ENCODE measurements around the gene NEURL1B.
"Not testable (repeated sequence)": the region's sequence is repeated elsewhere in the genome, so short reads cannot be mapped to it uniquely, and the experiment has no call there.

The NEURL1B gene

DNA sequence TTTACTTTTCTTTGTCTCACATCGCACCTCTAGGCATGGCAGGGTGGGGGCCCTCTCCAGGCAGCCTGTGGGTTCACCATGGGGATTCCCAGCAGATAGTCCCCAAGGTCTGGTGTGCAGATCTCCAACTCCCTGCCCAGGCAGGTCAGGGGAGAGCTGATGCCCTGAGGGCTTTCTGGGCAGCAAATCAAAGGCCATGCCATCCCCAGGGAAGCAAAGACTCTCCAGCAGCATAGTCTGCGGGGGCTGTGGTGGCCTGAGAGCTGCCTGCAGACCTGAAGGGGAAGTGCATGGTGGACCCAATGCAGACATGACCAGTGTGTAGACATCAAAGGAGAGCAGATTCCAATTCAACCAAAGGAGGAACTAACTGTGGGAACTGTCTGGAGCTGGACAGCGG, 7.7 kb downstream of the NEURL1B start:
- peak; percentile 51 for DNase-seq (ENCODE audit: low read depth)
- TF ChIP-seq MYC (IDR thresholded peaks at IDR 0.05; ENCODE audit: low read depth, low read length) (no peak), POLR2A (IDR thresholded peaks at IDR 0.05; ENCODE audit: extremely low read depth, insufficient read length) (no peak), CTCF (IDR thresholded peaks at IDR 0.05; ENCODE audit: low read depth, low read length) (no peak)
- TF ChIP-seq, protein P1, sequence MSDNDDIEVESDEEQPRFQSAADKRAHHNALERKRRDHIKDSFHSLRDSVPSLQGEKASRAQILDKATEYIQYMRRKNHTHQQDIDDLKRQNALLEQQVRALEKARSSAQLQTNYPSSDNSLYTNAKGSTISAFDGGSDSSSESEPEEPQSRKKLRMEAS (IDR thresholded peaks at IDR 0.05; ENCODE audit: low read depth, low read length) = no peak
- H3K4me3 ChIP-seq (ENCODE audit: low read depth, low read length) = no peak overlapping the region

- not testable (repeated sequence) for H3K4me3 ChIP-seq (ENCODE audit: low read depth, low read length); DNase-seq (ENCODE audit: low read depth)
Observed at GRCh38 chr5:172656496-172656895, 15.4 kb downstream of the NEURL1B start.

- H3K4me3 ChIP-seq (ENCODE audit: low read depth, low read length); DNase-seq (ENCODE audit: low read depth): not testable (repeated sequence)
Observed at GRCh38 chr5:172657524-172658233, 16.6 kb downstream of the NEURL1B start.

DNA sequence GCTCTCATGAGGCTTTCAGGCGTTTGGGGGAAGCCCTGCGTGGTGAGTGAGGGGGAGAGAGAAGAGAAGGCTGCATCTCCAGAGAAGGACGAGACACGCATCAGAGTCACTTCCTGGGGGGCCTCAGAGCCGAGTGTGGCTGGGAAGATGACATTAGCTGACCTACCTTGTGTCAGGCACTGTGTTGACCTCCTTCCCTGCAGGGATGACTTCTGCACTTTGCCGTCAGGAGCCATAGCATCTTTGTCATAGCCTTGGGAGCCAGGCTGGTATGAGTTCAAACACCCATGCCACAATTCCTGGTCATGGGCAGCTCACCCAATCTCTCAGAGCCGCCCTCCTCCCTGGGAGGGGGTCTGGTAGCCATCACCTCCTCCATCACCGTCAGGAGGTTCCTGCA, 17.3 kb downstream of the NEURL1B start:
- TF ChIP-seq MYC (IDR thresholded peaks at IDR 0.05; ENCODE audit: low read depth, low read length) = no peak
- no peak for TF ChIP-seq CTCF (IDR thresholded peaks at IDR 0.05; ENCODE audit: low read depth, low read length)
- TF ChIP-seq POLR2A (IDR thresholded peaks at IDR 0.05; ENCODE audit: extremely low read depth, insufficient read length) = no peak
- TF ChIP-seq, protein P1 (IDR thresholded peaks at IDR 0.05; ENCODE audit: low read depth, low read length) = no peak
- H3K4me3 ChIP-seq (ENCODE audit: low read depth, low read length) = no peak overlapping the region

DNA sequence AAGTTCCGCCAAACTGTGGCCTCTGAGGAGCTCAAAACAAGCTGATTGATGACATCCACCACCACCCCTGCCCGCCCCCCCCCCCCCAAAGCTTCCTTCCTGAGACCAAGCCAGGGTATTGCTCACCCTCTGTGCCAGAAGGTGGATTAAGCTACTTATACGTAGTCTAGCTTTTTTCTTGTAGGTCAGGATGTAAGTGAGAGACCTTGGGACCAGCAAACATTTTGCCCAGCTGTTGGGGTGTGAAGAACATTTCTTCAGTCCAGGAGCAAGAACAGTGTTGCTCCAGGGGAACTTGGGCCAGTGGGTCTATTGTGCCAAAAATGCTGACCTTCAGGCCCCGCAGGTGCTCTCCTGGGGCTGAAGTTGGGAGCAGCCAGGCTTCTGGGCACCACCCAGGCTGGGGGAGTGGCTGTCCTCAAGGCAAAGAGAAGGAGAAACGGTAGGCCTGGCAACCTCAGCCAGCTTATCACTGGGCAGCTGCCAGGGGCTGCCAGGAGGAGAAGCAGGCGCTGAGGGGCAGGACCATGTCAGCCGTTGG, 18.0 kb downstream of the NEURL1B start:
- no peak for TF ChIP-seq MYC (IDR thresholded peaks at IDR 0.05; ENCODE audit: low read depth, low read length)
- TF ChIP-seq, protein P1 (IDR thresholded peaks at IDR 0.05; ENCODE audit: low read depth, low read length) = no peak
- no peak for TF ChIP-seq POLR2A (IDR thresholded peaks at IDR 0.05; ENCODE audit: extremely low read depth, insufficient read length)
- TF ChIP-seq CTCF (IDR thresholded peaks at IDR 0.05; ENCODE audit: low read depth, low read length) = no peak
- no peak for DNase-seq (ENCODE audit: low read depth)
- H3K4me3 ChIP-seq (ENCODE audit: low read depth, low read length) = no peak overlapping the region

More for the DNA sequence above, 17.3 kb downstream of the NEURL1B start:
- DNase-seq (ENCODE audit: low read depth) = no peak

- TF ChIP-seq, protein P1 (IDR thresholded peaks at IDR 0.05; ENCODE audit: low read depth, low read length) = no peak
- TF ChIP-seq CTCF (IDR thresholded peaks at IDR 0.05; ENCODE audit: low read depth, low read length) (no peak), POLR2A (IDR thresholded peaks at IDR 0.05; ENCODE audit: extremely low read depth, insufficient read length) (no peak), MYC (IDR thresholded peaks at IDR 0.05; ENCODE audit: low read depth, low read length) (no peak)
- DNase-seq (ENCODE audit: low read depth) = no peak
- H3K4me3 ChIP-seq (ENCODE audit: low read depth, low read length) = no peak overlapping the region
Observed at GRCh38 chr5:172659570-172659908, 18.5 kb downstream of the NEURL1B start.
